ENCODE data around the gene OR9I1. TPM values are rescaled to one million over a fixed set of nuclear protein-coding genes. Genes with fewer than 3 reads are reported as not detected.

OR9I1 gene
- total and polyA plus RNA-seq, 2 experiments from 2014 or later, result not detected

GRCh38 chr11:58142761-58143160 is 17.4 kb upstream of the OR9I1 start:
- Histone ChIP-seq H3K4me3 (no peak overlapping the region), H3K27ac (no peak overlapping the region), H3K36me3 (no peaks in the 10 kb centered on the region), H3K9me3 (ENCODE audit: low read depth) (no peaks in the 10 kb centered on the region), H3K4me1 (ENCODE audit: low read depth) (no peaks in the 10 kb centered on the region), H3K27me3 (no peaks in the 10 kb centered on the region)
- no peak for DNase-seq (ENCODE audit: low read depth in 1 of 2, low spot score in 1 of 2)
- TF ChIP-seq CTCF (IDR thresholded peaks at IDR 0.05; ENCODE audit: low read depth, low read length), result no peak

GRCh38 chr11:58135171-58135570 is 9.8 kb upstream of the OR9I1 start:
- no peaks in the 10 kb centered on the region for H3K27me3 ChIP-seq
- no peak overlapping the region for H3K4me3 ChIP-seq
- no peaks in the 10 kb centered on the region for H3K36me3 ChIP-seq
- no peak overlapping the region for H3K27ac ChIP-seq
- no peak for TF ChIP-seq CTCF (IDR thresholded peaks at IDR 0.05; ENCODE audit: low read depth, low read length)
- H3K4me1 ChIP-seq (ENCODE audit: low read depth), result no peaks in the 10 kb centered on the region
- no peaks in the 10 kb centered on the region for H3K9me3 ChIP-seq (ENCODE audit: low read depth)
- no peak for DNase-seq (ENCODE audit: low read depth in 1 of 2, low spot score in 1 of 2)

- TF ChIP-seq CTCF (IDR thresholded peaks at IDR 0.05; ENCODE audit: low read depth, low read length), result no peak
- no peaks in the 10 kb centered on the region for H3K36me3 ChIP-seq
- H3K27me3 ChIP-seq, result no peaks in the 10 kb centered on the region
- no peak overlapping the region for H3K27ac ChIP-seq
- H3K4me1 ChIP-seq (ENCODE audit: low read depth), result no peaks in the 10 kb centered on the region
- no peaks in the 10 kb centered on the region for H3K9me3 ChIP-seq (ENCODE audit: low read depth)
- DNase-seq (ENCODE audit: low read depth in 1 of 2, low spot score in 1 of 2), result no peak
- H3K4me3 ChIP-seq, result no peak overlapping the region
Measured at GRCh38 chr11:58134151-58134550, 8.8 kb upstream of the OR9I1 start.

GRCh38 chr11:58133309-58134076 is 8.2 kb upstream of the OR9I1 start:
- Histone ChIP-seq H3K27me3 (no peaks in the 10 kb centered on the region), H3K4me3 (no peak overlapping the region), H3K9me3 (ENCODE audit: low read depth) (no peaks in the 10 kb centered on the region), H3K36me3 (no peaks in the 10 kb centered on the region), H3K27ac (no peak overlapping the region), H3K4me1 (ENCODE audit: low read depth) (no peaks in the 10 kb centered on the region)
- no peak for TF ChIP-seq CTCF (IDR thresholded peaks at IDR 0.05; ENCODE audit: low read depth, low read length)
- no peak for DNase-seq (ENCODE audit: low read depth in 1 of 2, low spot score in 1 of 2)

GRCh38 chr11:58127350-58127749 is 2.0 kb upstream of the OR9I1 start:
- no peaks in the 10 kb centered on the region for H3K9me3 ChIP-seq (ENCODE audit: low read depth)
- H3K27me3 ChIP-seq, result no peaks in the 10 kb centered on the region
- H3K4me1 ChIP-seq (ENCODE audit: low read depth), result no peaks in the 10 kb centered on the region
- no peak for TF ChIP-seq CTCF (IDR thresholded peaks at IDR 0.05; ENCODE audit: low read depth, low read length)
- no peak for DNase-seq (ENCODE audit: low read depth in 1 of 2, low spot score in 1 of 2)
- no peak overlapping the region for H3K4me3 ChIP-seq
- H3K36me3 ChIP-seq, result no peaks in the 10 kb centered on the region
- no peak overlapping the region for H3K27ac ChIP-seq

All from cardiac muscle cell (in vitro differentiated cells and primary cell).